ENCODE results near the gene GAS7. TPM values are rescaled to one million over a fixed set of nuclear protein-coding genes. Genes with fewer than 3 reads are reported as not detected.

The GAS7 gene
- total and polyA plus RNA-seq, 10 of the 15 experiments (the other 5 are each of a cell fraction or from before 2014, with no cell fraction given), result 2.3 to 53.4 (median 24.0) TPM

DNA sequence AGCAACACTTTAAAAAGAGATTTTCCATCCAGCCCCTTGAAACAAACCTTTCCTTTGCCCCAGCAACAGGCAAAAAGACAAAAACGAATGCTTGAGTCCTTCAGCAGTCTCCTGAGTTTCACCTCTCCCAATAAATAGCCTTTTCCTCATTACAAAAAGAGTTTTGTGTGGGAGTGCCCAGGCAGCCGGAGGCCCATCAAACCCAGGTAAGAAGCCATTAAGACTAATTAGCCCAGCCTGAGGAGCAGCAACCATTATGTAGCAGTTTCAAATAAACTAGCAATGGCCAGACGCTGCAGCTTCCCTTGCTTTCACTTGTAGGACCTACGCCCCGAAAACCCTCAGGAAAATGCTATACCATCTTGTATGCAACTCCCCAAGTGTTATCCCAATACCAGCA lies 15.6 kb downstream of the GAS7 start:
- in situ Hi-C loops (cut with MboI) (no loop called here), intact Hi-C loops (cut with micrococcal nuclease; ENCODE audit: unreplicated experiment) (no loop called here)
- CTCF ChIA-PET, result no interaction called here
- Histone ChIP-seq H3K27me3 (replicated peaks in 1 of 2; ENCODE audit: control insufficient read depth in 2 of 2, insufficient read depth in 2 of 2, low read length in 1 of 2) (no peaks in the 10 kb centered on the region; a peak in 1 of 4 replicates), H3K4me1 (ENCODE audit: control insufficient read depth, insufficient read depth, low read length) (no peaks in the 10 kb centered on the region; the same call in 1 of the 2 replicates), H3K27ac (ENCODE audit: control insufficient read depth, insufficient read depth) (no peak overlapping the region), H3K4me2 (ENCODE audit: control insufficient read depth, insufficient read depth) (no peak overlapping the region), H2AFZ (ENCODE audit: control insufficient read depth, low read depth, low read length) (no peak overlapping the region), H3K9ac (ENCODE audit: control insufficient read depth, insufficient read depth, low read length) (no peak overlapping the region), H3K36me3 (ENCODE audit: control insufficient read depth in 2 of 2, insufficient read depth in 2 of 2, low read length in 1 of 2) (no peaks in the 10 kb centered on the region), H4K20me1 (ENCODE audit: control insufficient read depth, insufficient read depth) (no peaks in the 10 kb centered on the region), H3K4me3 (no peak overlapping the region), H3K79me2 (ENCODE audit: control insufficient read depth, insufficient read depth, low read length) (no peaks in the 10 kb centered on the region), H3K9me3 (replicated peaks; ENCODE audit: control insufficient read depth, insufficient read depth, low read length) (no peaks in the 10 kb centered on the region)
- FAIRE-seq, result no peak
- no TSS peak for BruUV-seq (replicated peaks)
- SMC1A ChIA-PET (ENCODE audit: uncharacterized antibody, unreplicated experiment), result no interaction called here
- no peak for ATAC-seq
- WGBS (ENCODE audit: insufficient coverage, insufficient replicate concordance, low lambda C conversion rate, missing lambda C conversion rate), result 31% methylated on average over 5 of the region's 5 CpGs
- no peak for DNase-seq (ENCODE audit: low read depth, low spot score)
- TF ChIP-seq SREBF1 (IDR thresholded peaks at IDR 0.05; ENCODE audit: low read length) (no peak), JUNB (IDR thresholded peaks at IDR 0.05) (no peak), POU2F2 (IDR thresholded peaks at IDR 0.05; ENCODE audit: borderline replicate concordance, low read depth, low read length) (no peak), CBX3 (IDR thresholded peaks at IDR 0.05; ENCODE audit: borderline replicate concordance, low read depth) (no peak), TBL1XR1 (IDR thresholded peaks at IDR 0.05; ENCODE audit: low read depth, low read length) (no peak), CHD1 (IDR thresholded peaks at IDR 0.05; ENCODE audit: low read depth, low read length) (no peak), NBN (IDR thresholded peaks at IDR 0.05) (no peak), ZNF207 (IDR thresholded peaks at IDR 0.05; ENCODE audit: borderline replicate concordance) (no peak), TAF1 (IDR thresholded peaks at IDR 0.05; ENCODE audit: borderline replicate concordance, low read depth, low read length) (no peak), ZBTB4 (CRISPR knock-in tag; IDR thresholded peaks at IDR 0.05) (no peak), NFYB (IDR thresholded peaks at IDR 0.05; ENCODE audit: insufficient read depth, low read depth, low read length) (no peak), DPF2 (IDR thresholded peaks at IDR 0.05) (no peak), BCL11A (IDR thresholded peaks at IDR 0.05; ENCODE audit: low read depth, low read length) (no peak), STAT1 (conservative IDR thresholded peaks at IDR 0.05) (no peak), ATF7 (IDR thresholded peaks at IDR 0.05; ENCODE audit: low read depth) (no peak)
- POLR2A ChIA-PET, result interaction anchor here (0.6 kb wide), 1 partner anchor 797 kb away, joined by 3 read pairs; no protein-coding TSS in a partner anchor
- RAD21 ChIA-PET (ENCODE audit: unreplicated experiment), result no interaction called here
